GM12892 (cell line): ENCODE measurements around the gene DCLRE1B.

Experiments
- POLR2A ChIP-seq: IDR thresholded peaks from 2 replicates; pipeline ENCODE4 v1.6.1; 2011; ENCODE audit warnings: low read depth, low read length, control low read depth
- POLR2AphosphoS5 ChIP-seq: IDR thresholded peaks from 2 replicates; pipeline ENCODE4 v1.6.1; 2011; ENCODE audit warnings: low read depth, low read length, control low read depth

DNA sequence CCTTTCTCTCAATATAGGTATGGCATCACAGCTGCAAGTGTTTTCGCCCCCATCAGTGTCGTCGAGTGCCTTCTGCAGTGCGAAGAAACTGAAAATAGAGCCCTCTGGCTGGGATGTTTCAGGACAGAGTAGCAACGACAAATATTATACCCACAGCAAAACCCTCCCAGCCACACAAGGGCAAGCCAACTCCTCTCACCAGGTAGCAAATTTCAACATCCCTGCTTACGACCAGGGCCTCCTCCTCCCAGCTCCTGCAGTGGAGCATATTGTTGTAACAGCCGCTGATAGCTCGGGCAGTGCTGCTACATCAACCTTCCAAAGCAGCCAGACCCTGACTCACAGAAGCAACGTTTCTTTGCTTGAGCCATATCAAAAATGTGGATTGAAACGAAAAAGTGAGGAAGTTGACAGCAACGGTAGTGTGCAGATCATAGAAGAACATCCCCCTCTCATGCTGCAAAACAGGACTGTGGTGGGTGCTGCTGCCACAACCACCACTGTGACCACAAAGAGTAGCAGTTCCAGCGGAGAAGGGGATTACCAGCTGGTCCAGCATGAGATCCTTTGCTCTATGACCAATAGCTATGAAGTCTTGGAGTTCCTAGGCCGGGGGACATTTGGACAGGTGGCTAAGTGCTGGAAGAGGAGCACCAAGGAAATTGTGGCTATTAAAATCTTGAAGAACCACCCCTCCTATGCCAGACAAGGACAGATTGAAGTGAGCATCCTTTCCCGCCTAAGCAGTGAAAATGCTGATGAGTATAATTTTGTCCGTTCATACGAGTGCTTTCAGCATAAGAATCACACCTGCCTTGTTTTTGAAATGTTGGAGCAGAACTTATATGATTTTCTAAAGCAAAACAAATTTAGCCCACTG lies 35.5 kb downstream of the DCLRE1B start:
- TF ChIP-seq POLR2A (no peak), POLR2AphosphoS5 (no peak)
